Fibroblast of skin of back (primary cell): ENCODE data around the gene FAM110D.

Experiments
- DNase-seq: peaks from one replicate; pipeline ENCODE4 v3.0.0-alpha.2; 2013

Gene FAM110D

GRCh38 chr1:26164036-26164860, 5.4 kb downstream of the FAM110D start:
- DNase-seq = peak; percentile 30

GRCh38 chr1:26164861-26165842, 6.3 kb downstream of the FAM110D start:
- no peak for DNase-seq

GRCh38 chr1:26166719-26167281, 7.9 kb downstream of the FAM110D start:
- DNase-seq = no peak

- no peak for DNase-seq
These were observed 9.7 kb downstream of the FAM110D start, which contains the start of gene C1orf232 for GRCh38 chr1:26168410-26169197. C1orf232 (minus strand) TSS chr1:26168963; CDS start chr1:26168499, 464 bp downstream.

- DNase-seq = no peak
These were observed 10.3 kb downstream of the FAM110D start for GRCh38 chr1:26169198-26169554.

- peak; percentile 89 for DNase-seq
These were observed 11.0 kb downstream of the FAM110D start, which contains the start of gene ZNF593 for GRCh38 chr1:26169669-26170471. ZNF593 (plus strand) TSS chr1:26169908; CDS start chr1:26169984, 76 bp downstream.

- DNase-seq = no peak
These were observed 11.6 kb downstream of the FAM110D start for GRCh38 chr1:26170472-26170821.

- no peak for DNase-seq
These were observed 12.5 kb downstream of the FAM110D start, which contains the start of gene ZNF593OS for GRCh38 chr1:26171084-26172072. ZNF593OS (minus strand) TSS chr1:26171832; CDS start chr1:26171661, 171 bp downstream.

- no peak for DNase-seq
These were observed 16.5 kb downstream of the FAM110D start for GRCh38 chr1:26175346-26175745.

GRCh38 chr1:26177182-26177684, 18.4 kb downstream of the FAM110D start, which contains the start of gene CNKSR1:
CNKSR1 (plus strand) TSS chr1:26177491; CDS start chr1:26177548, 57 bp downstream.
- DNase-seq = no peak

GRCh38 chr1:26180010-26180506, 21.2 kb downstream of the FAM110D start:
- no peak for DNase-seq

GRCh38 chr1:26181586-26182382, 22.9 kb downstream of the FAM110D start:
- no peak for DNase-seq

- no peak for DNase-seq
These were observed 23.5 kb downstream of the FAM110D start for GRCh38 chr1:26182383-26182696.

- DNase-seq = no peak
These were observed 25.2 kb downstream of the FAM110D start for GRCh38 chr1:26184086-26184485.

GRCh38 chr1:26184883-26185282, 26.0 kb downstream of the FAM110D start:
- no peak for DNase-seq

- DNase-seq = no peak
These were observed 29.0 kb downstream of the FAM110D start for GRCh38 chr1:26187882-26188281.

GRCh38 chr1:26188477-26188876, 29.6 kb downstream of the FAM110D start:
- no peak for DNase-seq

GRCh38 chr1:26189331-26189730, 30.5 kb downstream of the FAM110D start:
- no peak for DNase-seq
